ENCODE results near the gene OXSR1.

Gene OXSR1

GRCh38 chr3:38164952-38165721 lies at the start of gene OXSR1:
TSS of gene OXSR1 (plus strand) at chr3:38165537. CDS start at chr3:38165877, 340 bp downstream.
- ATAC-seq (ENCODE audit: low read depth) (peak; percentile 82), DNase-seq (ENCODE audit: low spot score in 2 of 2) (peak; percentile 96 to 97)
- no peaks in the 10 kb centered on the region for H3K9me3 Mint-ChIP-seq
- H3K4me1 Mint-ChIP-seq = peaks cover 32% of the 10 kb centered on the region
- no peaks in the 10 kb centered on the region for H3K27me3 Mint-ChIP-seq
- no peaks in the 10 kb centered on the region for H3K36me3 Mint-ChIP-seq
- H3K27ac Mint-ChIP-seq = peak within 1 kb of the TSS; percentile 100
- peak within 1 kb of the TSS; percentile 93 for H3K4me3 Mint-ChIP-seq

GRCh38 chr3:38115645-38116427 lies 49.5 kb upstream of the OXSR1 start:
- ATAC-seq (ENCODE audit: low read depth) = peak; percentile 48
- Mint-ChIP-seq H3K4me3 (no peak overlapping the region), H3K36me3 (peaks cover 5% of the 10 kb centered on the region), H3K9me3 (no peaks in the 10 kb centered on the region), H3K27ac (no peak overlapping the region), H3K4me1 (peaks cover 18% of the 10 kb centered on the region), H3K27me3 (peaks cover 4% of the 10 kb centered on the region)
- DNase-seq (ENCODE audit: low spot score in 2 of 2) = no peak

- H3K4me1 Mint-ChIP-seq = peaks cover 18% of the 10 kb centered on the region
- H3K9me3 Mint-ChIP-seq = no peaks in the 10 kb centered on the region
- no peak overlapping the region for H3K4me3 Mint-ChIP-seq
- no peak for DNase-seq (ENCODE audit: low spot score in 2 of 2)
- ATAC-seq (ENCODE audit: low read depth) = no peak
- peaks cover 9% of the 10 kb centered on the region for H3K36me3 Mint-ChIP-seq
- H3K27ac Mint-ChIP-seq = no peak overlapping the region
- peaks cover 4% of the 10 kb centered on the region for H3K27me3 Mint-ChIP-seq
Measured at GRCh38 chr3:38116471-38117162, 48.7 kb upstream of the OXSR1 start.

GRCh38 chr3:38117163-38117716 lies 48.1 kb upstream of the OXSR1 start:
- Mint-ChIP-seq H3K4me1 (peaks cover 18% of the 10 kb centered on the region), H3K9me3 (no peaks in the 10 kb centered on the region), H3K4me3 (no peak overlapping the region), H3K27me3 (peaks cover 4% of the 10 kb centered on the region), H3K27ac (no peak overlapping the region), H3K36me3 (peaks cover 10% of the 10 kb centered on the region)
- no peak for DNase-seq (ENCODE audit: low spot score in 2 of 2)
- no peak for ATAC-seq (ENCODE audit: low read depth)

- peaks cover 16% of the 10 kb centered on the region for H3K36me3 Mint-ChIP-seq
- H3K27ac Mint-ChIP-seq = no peak overlapping the region
- H3K9me3 Mint-ChIP-seq = no peaks in the 10 kb centered on the region
- peaks cover 4% of the 10 kb centered on the region for H3K27me3 Mint-ChIP-seq
- ATAC-seq (ENCODE audit: low read depth) = peak; percentile 86
- H3K4me3 Mint-ChIP-seq = no peak overlapping the region
- peak; percentile 69 for DNase-seq (ENCODE audit: low spot score in 2 of 2)
- H3K4me1 Mint-ChIP-seq = peaks cover 18% of the 10 kb centered on the region
Measured at GRCh38 chr3:38117748-38118420, 47.5 kb upstream of the OXSR1 start.

GRCh38 chr3:38118421-38119247 lies 46.7 kb upstream of the OXSR1 start:
- no peak for ATAC-seq (ENCODE audit: low read depth)
- Mint-ChIP-seq H3K9me3 (no peaks in the 10 kb centered on the region), H3K4me1 (peaks cover 18% of the 10 kb centered on the region), H3K4me3 (no peak overlapping the region), H3K27ac (no peak overlapping the region), H3K27me3 (peaks cover 4% of the 10 kb centered on the region), H3K36me3 (peaks cover 20% of the 10 kb centered on the region)
- no peak for DNase-seq (ENCODE audit: low spot score in 2 of 2)

GRCh38 chr3:38119248-38119544 lies 46.1 kb upstream of the OXSR1 start:
- peaks cover 18% of the 10 kb centered on the region for H3K4me1 Mint-ChIP-seq
- no peak overlapping the region for H3K27ac Mint-ChIP-seq
- ATAC-seq (ENCODE audit: low read depth) (no peak), DNase-seq (ENCODE audit: low spot score in 2 of 2) (no peak)
- H3K9me3 Mint-ChIP-seq = no peaks in the 10 kb centered on the region
- H3K27me3 Mint-ChIP-seq = peaks cover 4% of the 10 kb centered on the region
- H3K4me3 Mint-ChIP-seq = no peak overlapping the region
- H3K36me3 Mint-ChIP-seq = peaks cover 20% of the 10 kb centered on the region

- Mint-ChIP-seq H3K27me3 (peaks cover 4% of the 10 kb centered on the region), H3K36me3 (peaks cover 24% of the 10 kb centered on the region), H3K27ac (peak overlapping the region; percentile 56), H3K4me3 (no peak overlapping the region), H3K4me1 (peaks cover 17% of the 10 kb centered on the region), H3K9me3 (no peaks in the 10 kb centered on the region)
- ATAC-seq (ENCODE audit: low read depth) = no peak
- no peak for DNase-seq (ENCODE audit: low spot score in 2 of 2)
Measured at GRCh38 chr3:38119821-38120692, 45.3 kb upstream of the OXSR1 start.

GRCh38 chr3:38120693-38121450 lies 44.5 kb upstream of the OXSR1 start:
- H3K4me3 Mint-ChIP-seq = no peak overlapping the region
- peak overlapping the region; percentile 56 for H3K27ac Mint-ChIP-seq
- peaks cover 30% of the 10 kb centered on the region for H3K36me3 Mint-ChIP-seq
- no peaks in the 10 kb centered on the region for H3K9me3 Mint-ChIP-seq
- DNase-seq (ENCODE audit: low spot score in 2 of 2) (no peak), ATAC-seq (ENCODE audit: low read depth) (no peak)
- peaks cover under 1% of the 10 kb centered on the region for H3K27me3 Mint-ChIP-seq
- H3K4me1 Mint-ChIP-seq = peaks cover 10% of the 10 kb centered on the region

GRCh38 chr3:38121451-38121831 lies 43.9 kb upstream of the OXSR1 start:
- no peaks in the 10 kb centered on the region for H3K27me3 Mint-ChIP-seq
- DNase-seq (ENCODE audit: low spot score in 2 of 2) = no peak
- H3K4me1 Mint-ChIP-seq = peaks cover 8% of the 10 kb centered on the region
- ATAC-seq (ENCODE audit: low read depth) = no peak
- no peaks in the 10 kb centered on the region for H3K9me3 Mint-ChIP-seq
- H3K27ac Mint-ChIP-seq = no peak overlapping the region
- H3K4me3 Mint-ChIP-seq = no peak overlapping the region
- peaks cover 33% of the 10 kb centered on the region for H3K36me3 Mint-ChIP-seq

- H3K9me3 Mint-ChIP-seq = no peaks in the 10 kb centered on the region
- no peak overlapping the region for H3K4me3 Mint-ChIP-seq
- H3K27ac Mint-ChIP-seq = no peak overlapping the region
- peaks cover 33% of the 10 kb centered on the region for H3K36me3 Mint-ChIP-seq
- DNase-seq (ENCODE audit: low spot score in 2 of 2) = no peak
- no peaks in the 10 kb centered on the region for H3K27me3 Mint-ChIP-seq
- peaks cover 8% of the 10 kb centered on the region for H3K4me1 Mint-ChIP-seq
- no peak for ATAC-seq (ENCODE audit: low read depth)
Measured at GRCh38 chr3:38121832-38122461, 43.4 kb upstream of the OXSR1 start.
